ENCODE measurements around the gene RASAL3. TPM values are rescaled to one million over a fixed set of nuclear protein-coding genes. Genes with fewer than 3 reads are reported as not detected.
A peak's percentile ranks its signal among the peaks of the same experiment; 100 is the strongest.

RASAL3 gene
- total RNA-seq, 2 experiments from 2014 or later: 104 to 107 TPM

DNA sequence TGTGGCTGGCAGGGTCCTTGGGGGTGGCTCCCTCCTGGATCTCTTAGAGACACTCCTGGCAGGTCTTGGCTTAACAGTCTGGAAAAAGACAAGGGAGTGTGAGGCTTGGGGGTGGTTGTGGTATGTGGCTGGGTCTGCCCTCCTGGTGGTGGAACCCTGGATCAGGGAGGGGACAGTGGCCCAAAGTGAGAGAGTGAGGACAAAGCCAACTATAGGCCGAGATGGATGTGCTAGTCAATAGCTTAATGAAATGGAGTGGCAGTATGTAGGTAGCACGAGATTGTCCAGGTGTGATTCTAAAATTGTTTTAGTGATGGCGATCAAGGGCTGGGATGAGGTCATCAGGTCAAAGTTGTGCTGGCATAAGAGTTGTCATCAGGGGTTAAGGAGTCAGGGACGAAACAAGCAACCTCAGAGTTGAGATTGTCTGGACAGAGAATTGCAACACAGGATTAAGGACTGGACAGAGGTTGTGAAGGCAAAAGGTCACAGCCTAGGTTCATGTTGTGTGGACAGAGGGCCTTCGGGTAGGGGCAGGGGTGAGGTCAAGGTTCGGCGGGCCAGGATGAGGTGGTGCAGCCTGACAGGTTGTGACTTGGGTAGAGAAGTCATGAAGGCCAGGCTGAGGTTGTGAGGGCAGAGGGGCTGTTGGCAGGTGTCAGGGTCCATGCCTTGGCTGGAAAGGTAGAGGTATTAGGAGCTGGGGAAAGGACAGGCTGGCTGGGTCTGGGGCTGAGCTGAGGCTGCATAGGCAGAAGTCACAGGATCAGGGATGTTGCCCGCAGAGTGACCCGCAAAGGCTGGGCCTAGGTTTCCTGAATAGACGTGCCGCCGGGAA lies 4.5 kb upstream of the RASAL3 start:
- Mint-ChIP-seq H3K27ac (peak overlapping the region; percentile 31), H3K27me3 (ENCODE audit: low read depth) (peaks cover 10% of the 10 kb centered on the region), H3K9me3 (ENCODE audit: insufficient read depth) (no peaks in the 10 kb centered on the region), H3K36me3 (ENCODE audit: low read depth) (peaks cover 5% of the 10 kb centered on the region), H3K4me3 (peak overlapping the region; percentile 64), H3K4me1 (ENCODE audit: low read depth) (peaks cover 55% of the 10 kb centered on the region)
- no peak for ATAC-seq
- ChIA-PET CTCF (interaction anchor here (1.5 to 2.3 kb wide), 3 partner anchors 50 to 87 kb away, joined by 5 to 31 read pairs (median 9); partner anchors contain the start of gene AKAP8L), POLR2A (no interaction called here)
- no peak for DNase-seq

DNA sequence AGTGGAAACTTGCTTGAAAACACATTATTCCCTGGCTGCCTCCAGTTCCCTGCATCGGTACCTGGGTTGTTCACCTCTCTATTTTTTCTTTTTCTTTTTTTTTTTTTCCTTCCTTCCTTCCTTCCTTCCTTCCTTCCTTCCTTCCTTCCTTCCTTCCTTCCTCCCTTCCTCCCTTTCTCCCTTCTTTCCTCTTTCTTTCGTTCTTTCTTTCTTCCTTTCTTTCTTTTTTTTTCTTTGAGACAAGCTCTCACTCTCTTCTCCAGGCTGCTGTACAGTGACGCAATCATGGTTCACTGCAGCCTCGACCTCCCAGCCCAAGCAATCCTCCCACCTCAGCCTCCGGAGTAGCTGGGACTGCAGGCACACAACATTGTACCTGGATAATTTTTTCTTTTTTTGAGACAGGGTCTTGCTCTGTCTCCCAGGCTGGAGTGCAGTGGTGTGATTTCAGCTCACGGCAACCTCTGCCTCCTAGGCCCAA lies 3.4 kb upstream of the RASAL3 start:
- no peaks in the 10 kb centered on the region for H3K9me3 Mint-ChIP-seq (ENCODE audit: insufficient read depth)
- ChIA-PET CTCF (interaction anchor here (0.6 to 3.3 kb wide), 8 partner anchors 11 to 87 kb away, joined by 3 to 39 read pairs (median 6); partner anchors contain the start of genes AKAP8L and PGLYRP2), POLR2A (interaction anchor here (0.6 to 1.6 kb wide), 5 partner anchors 9 to 49 kb away, joined by 3 to 8 read pairs (median 3); partner anchors contain the start of gene AKAP8L)
- DNase-seq (no peak), ATAC-seq (no peak)
- peaks cover 10% of the 10 kb centered on the region for H3K27me3 Mint-ChIP-seq (ENCODE audit: low read depth)
- peaks cover 14% of the 10 kb centered on the region for H3K36me3 Mint-ChIP-seq (ENCODE audit: low read depth)
- H3K4me1 Mint-ChIP-seq (ENCODE audit: low read depth): peaks cover 56% of the 10 kb centered on the region
- peak overlapping the region; percentile 4 for H3K4me3 Mint-ChIP-seq
- H3K27ac Mint-ChIP-seq: peak overlapping the region; percentile 85

DNA sequence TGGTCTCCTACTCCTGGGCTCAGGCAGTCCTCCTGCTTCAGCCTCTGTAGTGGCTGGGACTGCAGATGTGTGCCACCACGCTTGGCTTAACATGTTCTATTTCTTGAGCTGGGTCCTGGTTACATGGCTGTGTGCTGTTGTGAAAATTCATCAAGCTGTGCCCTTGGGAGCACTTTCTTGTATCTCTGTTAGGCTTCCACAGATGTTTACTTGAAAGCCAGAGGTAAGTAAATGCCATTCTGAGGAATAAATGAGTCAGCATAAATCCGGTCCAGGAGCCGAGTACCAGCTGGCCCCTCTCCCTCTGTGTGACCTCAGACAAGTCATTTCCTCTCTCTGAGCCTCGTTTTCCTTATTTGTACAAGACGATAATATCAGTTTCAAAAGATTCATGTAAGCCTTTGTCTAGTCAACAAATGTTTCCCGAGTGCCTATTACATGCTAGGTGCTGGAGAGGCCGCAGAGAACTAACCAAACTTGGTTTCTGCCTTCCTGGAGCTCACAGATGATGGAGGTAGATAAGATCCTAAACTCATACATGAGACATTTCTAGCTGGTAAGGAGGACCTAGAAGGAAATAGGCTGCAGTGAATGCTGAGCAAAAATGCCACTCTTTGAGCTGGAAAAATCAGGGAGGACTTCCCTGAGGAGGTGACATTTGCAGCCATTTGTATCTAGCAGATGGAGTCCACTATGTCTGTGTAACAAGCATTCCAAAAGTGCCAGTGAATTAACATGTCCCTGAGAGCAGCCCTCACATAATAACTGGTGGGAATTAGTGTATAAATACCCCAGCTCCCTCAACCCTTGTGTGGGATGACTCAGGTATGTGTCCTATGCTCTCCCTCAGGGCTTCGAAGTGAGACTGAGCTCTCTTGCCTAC lies 2.7 kb upstream of the RASAL3 start:
- Mint-ChIP-seq H3K4me1 (ENCODE audit: low read depth) (peaks cover 62% of the 10 kb centered on the region), H3K27me3 (ENCODE audit: low read depth) (peaks cover 10% of the 10 kb centered on the region), H3K36me3 (ENCODE audit: low read depth) (peaks cover 19% of the 10 kb centered on the region), H3K9me3 (ENCODE audit: insufficient read depth) (no peaks in the 10 kb centered on the region), H3K27ac (peak overlapping the region; percentile 85), H3K4me3 (peak overlapping the region; percentile 48)
- peak; percentile 79 for DNase-seq
- ATAC-seq: peak; percentile 45
- POLR2A ChIA-PET: interaction anchor here (0.6 to 1.6 kb wide), 7 partner anchors 8 to 48 kb away, joined by 3 to 8 read pairs (median 3); partner anchors contain the start of gene AKAP8L
- CTCF ChIA-PET: interaction anchor here (0.6 to 3.3 kb wide), 9 partner anchors 11 to 88 kb away, joined by 3 to 39 read pairs (median 4); partner anchors contain the start of genes AKAP8L and PGLYRP2

DNA sequence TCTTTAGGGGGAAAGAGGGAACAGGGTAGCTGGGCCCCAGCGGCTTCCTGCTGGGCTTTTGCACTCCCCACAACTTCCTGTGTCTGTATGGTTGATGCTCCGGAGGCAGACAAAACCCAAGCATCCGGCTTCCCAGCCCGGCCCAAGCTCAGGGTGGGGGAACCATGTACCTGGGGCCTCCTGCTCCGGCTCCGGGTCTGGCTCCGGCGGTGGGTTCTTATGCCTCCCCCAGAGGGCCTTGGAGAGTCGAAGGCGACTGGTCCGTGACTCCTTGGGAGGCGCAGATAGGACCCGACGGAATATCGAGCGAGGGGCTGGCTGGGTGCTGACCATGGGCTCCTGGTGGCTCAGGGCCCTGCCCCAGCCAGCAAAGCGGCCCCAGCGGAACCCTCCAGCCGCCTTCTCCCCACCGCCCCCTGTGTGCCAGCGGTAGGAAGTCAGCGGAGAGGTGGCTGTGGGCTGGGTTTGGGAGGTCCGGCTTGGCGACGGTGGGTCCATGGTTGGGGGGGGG lies 428 bp downstream of the RASAL3 start:
- DNase-seq (peak; percentile 91), ATAC-seq (peak; percentile 78)
- Mint-ChIP-seq H3K4me3 (peak overlapping the region; percentile 90), H3K4me1 (ENCODE audit: low read depth) (peaks cover 70% of the 10 kb centered on the region), H3K27ac (peak overlapping the region; percentile 94), H3K36me3 (ENCODE audit: low read depth) (peaks cover 45% of the 10 kb centered on the region), H3K9me3 (ENCODE audit: insufficient read depth) (no peaks in the 10 kb centered on the region), H3K27me3 (ENCODE audit: low read depth) (peaks cover 1% of the 10 kb centered on the region)
- ChIA-PET POLR2A (interaction anchor here (0.9 to 2.9 kb wide), 15 partner anchors 9 to 147 kb away, joined by 3 to 39 read pairs (median 4); partner anchors contain the start of genes AKAP8, AKAP8L and WIZ), CTCF (interaction anchor here (0.8 to 2.5 kb wide), 14 partner anchors 9 to 91 kb away, joined by 3 to 36 read pairs (median 4); partner anchors contain the start of genes AKAP8 and AKAP8L)

DNA sequence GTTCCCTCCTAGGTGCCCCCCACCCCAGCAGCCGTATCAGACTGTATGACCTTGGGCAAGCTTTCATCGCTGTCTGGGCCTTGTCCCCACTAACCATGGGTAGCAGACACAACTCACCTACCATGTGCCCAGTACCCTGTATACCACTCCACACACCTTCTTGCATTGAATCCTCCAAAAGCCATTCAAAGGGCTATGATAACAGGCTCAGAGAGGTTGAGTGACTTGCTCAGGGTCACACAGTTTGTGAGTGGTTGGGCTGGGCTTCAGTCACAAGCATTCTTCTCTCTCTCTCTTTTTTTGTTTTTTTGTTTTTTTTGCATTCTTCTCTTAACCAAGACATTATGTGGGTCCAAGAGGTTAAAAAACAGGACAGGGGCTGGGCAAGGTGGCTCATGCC lies 2.6 kb downstream of the RASAL3 start:
- ChIA-PET CTCF (interaction anchor here (0.7 to 2.5 kb wide), 3 partner anchors 42 to 94 kb away, joined by 3 to 36 read pairs (median 5); partner anchors contain the start of gene AKAP8L), POLR2A (interaction anchor here (0.6 to 2.9 kb wide), 2 partner anchors 11 to 53 kb away, joined by 3 to 22 read pairs; partner anchors contain the start of gene WIZ)
- DNase-seq: no peak
- ATAC-seq: no peak
- peak overlapping the region; percentile 67 for H3K27ac Mint-ChIP-seq
- no peaks in the 10 kb centered on the region for H3K9me3 Mint-ChIP-seq (ENCODE audit: insufficient read depth)
- H3K36me3 Mint-ChIP-seq (ENCODE audit: low read depth): peaks cover 55% of the 10 kb centered on the region
- H3K4me1 Mint-ChIP-seq (ENCODE audit: low read depth): peaks cover 48% of the 10 kb centered on the region
- H3K4me3 Mint-ChIP-seq: peak overlapping the region; percentile 90
- H3K27me3 Mint-ChIP-seq (ENCODE audit: low read depth): no peaks in the 10 kb centered on the region

DNA sequence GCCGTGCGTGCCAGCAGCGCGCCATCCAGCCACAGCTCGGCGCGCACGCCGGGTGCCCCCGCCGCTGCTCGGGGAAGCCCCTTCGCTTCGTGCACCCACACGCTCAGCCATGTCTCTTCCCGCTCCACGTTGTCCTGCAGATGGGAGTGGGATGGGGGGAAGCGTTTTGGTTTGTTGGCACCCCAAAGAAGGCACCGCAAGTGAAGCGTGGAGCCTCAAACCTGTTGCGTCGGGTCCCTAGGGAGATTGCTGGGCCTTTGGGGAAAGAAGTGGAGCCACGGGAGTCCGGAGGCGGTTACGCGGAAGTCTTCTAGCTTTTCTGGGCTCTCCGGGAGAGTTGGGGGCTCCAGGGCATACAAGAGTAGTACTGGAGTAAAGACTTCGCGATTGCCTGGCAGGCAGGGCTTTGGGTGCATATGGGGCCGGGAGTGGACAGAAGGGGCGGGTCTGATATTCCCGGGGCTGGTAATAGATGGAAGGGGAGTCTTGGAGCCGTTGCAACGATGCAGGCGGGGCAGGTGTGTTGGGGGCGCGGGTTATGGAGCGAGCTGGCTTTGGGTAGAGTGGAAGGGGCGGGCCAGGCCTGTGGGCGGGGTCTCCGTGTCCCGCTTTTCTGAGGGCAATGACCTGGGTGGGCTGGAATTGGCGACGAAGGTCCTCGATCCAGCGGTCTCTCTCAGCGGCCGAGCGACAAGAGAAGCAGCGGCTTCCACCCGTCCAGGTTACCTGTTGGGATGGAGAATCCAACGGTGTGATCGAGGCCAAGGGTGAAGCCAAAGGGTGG lies 6.5 kb downstream of the RASAL3 start:
- no peak for DNase-seq
- no peaks in the 10 kb centered on the region for H3K9me3 Mint-ChIP-seq (ENCODE audit: insufficient read depth)

DNA sequence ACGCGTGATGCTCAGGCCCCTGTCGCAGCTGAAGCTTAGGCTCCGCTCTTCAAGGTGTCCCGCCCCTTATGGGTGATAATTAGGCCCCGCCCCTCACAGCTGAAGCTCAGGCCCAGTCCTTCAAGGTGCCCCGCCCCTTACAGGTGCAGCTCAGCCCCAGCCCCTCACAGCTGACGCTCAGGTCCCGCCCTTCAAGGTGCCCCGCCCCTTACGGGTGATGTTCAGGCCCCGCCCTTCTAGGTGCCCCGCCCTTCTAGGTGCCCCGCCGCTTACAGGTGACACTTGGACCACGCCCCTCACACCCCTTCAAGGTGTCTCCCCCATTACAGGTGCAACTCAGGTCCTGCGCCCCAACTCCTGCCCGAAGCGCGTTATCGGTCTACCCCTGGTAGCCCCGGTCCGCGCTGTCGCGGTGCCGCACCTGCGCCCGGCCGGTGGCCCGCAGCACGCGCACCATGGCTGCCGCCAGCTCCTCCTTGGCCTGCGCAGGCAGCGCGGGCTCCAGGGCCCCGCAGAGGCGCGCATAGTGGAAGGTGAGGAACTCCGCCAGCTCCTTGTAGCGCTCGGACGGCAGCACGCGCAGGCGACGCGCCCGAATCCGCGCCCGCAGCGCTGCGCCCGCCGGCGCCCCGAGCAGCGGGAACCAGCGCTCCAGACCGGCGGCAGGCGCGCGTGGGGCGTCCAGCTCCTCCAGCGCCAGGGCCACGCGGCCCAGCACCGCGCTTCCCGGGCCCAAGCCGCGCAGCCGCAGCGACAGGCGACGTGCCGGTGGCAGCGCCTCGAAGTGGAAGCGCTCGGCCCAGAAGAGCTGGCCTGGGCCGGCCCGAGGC lies 7.3 kb downstream of the RASAL3 start:
- peak; percentile 21 for ATAC-seq
- Mint-ChIP-seq H3K27ac (no peak overlapping the region), H3K36me3 (ENCODE audit: low read depth) (peaks cover 78% of the 10 kb centered on the region), H3K4me3 (no peak overlapping the region), H3K27me3 (ENCODE audit: low read depth) (no peaks in the 10 kb centered on the region), H3K9me3 (ENCODE audit: insufficient read depth) (no peaks in the 10 kb centered on the region), H3K4me1 (ENCODE audit: low read depth) (peaks cover 34% of the 10 kb centered on the region)
- DNase-seq: no peak
- CTCF ChIA-PET: no interaction called here
- POLR2A ChIA-PET: interaction anchor here (0.7 to 1.7 kb wide), 4 partner anchors 21 to 77 kb away, joined by 3 to 7 read pairs (median 3); partner anchors contain the start of gene AKAP8

More for the DNA sequence above, 6.5 kb downstream of the RASAL3 start:
- H3K4me3 Mint-ChIP-seq: no peak overlapping the region
- H3K4me1 Mint-ChIP-seq (ENCODE audit: low read depth): peaks cover 39% of the 10 kb centered on the region
- no peak overlapping the region for H3K27ac Mint-ChIP-seq
- ChIA-PET POLR2A (interaction anchor here (1.1 to 1.6 kb wide), 2 partner anchors 8 to 10 kb away, joined by 3 read pairs; partner anchors contain the start of gene WIZ), CTCF (no interaction called here)
- no peak for ATAC-seq
- no peaks in the 10 kb centered on the region for H3K27me3 Mint-ChIP-seq (ENCODE audit: low read depth)
- peaks cover 78% of the 10 kb centered on the region for H3K36me3 Mint-ChIP-seq (ENCODE audit: low read depth)

DNA sequence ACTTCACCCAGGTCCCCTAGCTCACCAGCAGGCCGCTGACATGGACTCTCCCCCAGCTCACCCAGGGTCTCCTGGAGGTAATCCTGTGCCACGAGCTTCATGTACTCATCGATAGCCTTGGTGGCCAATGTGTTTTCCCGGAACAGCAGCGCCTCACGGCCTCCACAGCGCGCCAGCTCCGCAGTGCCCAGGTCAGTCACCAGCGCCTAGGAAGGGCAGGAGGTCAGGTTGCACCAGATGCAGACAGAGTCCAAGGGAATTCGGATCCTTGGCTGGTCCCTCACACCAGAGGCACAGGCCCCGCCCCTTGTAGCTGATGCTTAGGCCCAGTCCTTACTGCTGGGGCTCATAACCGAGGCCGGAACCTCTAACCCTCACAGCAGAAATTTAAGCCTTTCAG lies 7.9 kb downstream of the RASAL3 start:
- peaks cover 79% of the 10 kb centered on the region for H3K36me3 Mint-ChIP-seq (ENCODE audit: low read depth)
- no peaks in the 10 kb centered on the region for H3K27me3 Mint-ChIP-seq (ENCODE audit: low read depth)
- no peaks in the 10 kb centered on the region for H3K9me3 Mint-ChIP-seq (ENCODE audit: insufficient read depth)
- DNase-seq (no peak), ATAC-seq (no peak)
- H3K4me3 Mint-ChIP-seq: no peak overlapping the region
- ChIA-PET CTCF (no interaction called here), POLR2A (interaction anchor here (0.7 to 1.7 kb wide), 4 partner anchors 20 to 77 kb away, joined by 3 to 7 read pairs (median 3); partner anchors contain the start of gene AKAP8)
- H3K27ac Mint-ChIP-seq: no peak overlapping the region
- H3K4me1 Mint-ChIP-seq (ENCODE audit: low read depth): peaks cover 33% of the 10 kb centered on the region

DNA sequence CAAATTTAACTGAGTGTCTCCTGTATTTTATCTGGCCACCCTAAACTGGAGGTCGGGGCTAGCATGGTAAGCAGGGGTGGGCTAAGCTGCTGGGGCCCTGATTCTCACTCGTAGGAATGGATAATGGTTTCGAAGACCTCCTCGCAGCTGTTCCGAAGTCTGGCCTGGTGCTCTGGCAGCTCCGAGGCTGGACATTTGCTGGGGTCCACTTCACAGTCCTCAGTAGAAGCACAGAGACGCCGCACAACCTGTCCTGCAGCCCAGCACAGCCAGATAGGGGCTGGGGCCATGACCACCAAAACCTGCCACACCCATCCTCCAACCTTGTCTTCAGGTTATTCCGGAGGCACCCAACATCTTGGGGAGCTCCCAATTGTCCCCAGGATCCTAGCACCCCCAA lies 8.3 kb downstream of the RASAL3 start:
- no peaks in the 10 kb centered on the region for H3K27me3 Mint-ChIP-seq (ENCODE audit: low read depth)
- no peaks in the 10 kb centered on the region for H3K9me3 Mint-ChIP-seq (ENCODE audit: insufficient read depth)
- ChIA-PET POLR2A (interaction anchor here (0.7 to 2.8 kb wide), 4 partner anchors 8 to 36 kb away, joined by 3 to 25 read pairs (median 5); partner anchors contain the start of gene RASAL3), CTCF (no interaction called here)
- ATAC-seq: no peak
- H3K36me3 Mint-ChIP-seq (ENCODE audit: low read depth): peaks cover 80% of the 10 kb centered on the region
- peaks cover 35% of the 10 kb centered on the region for H3K4me1 Mint-ChIP-seq (ENCODE audit: low read depth)
- no peak overlapping the region for H3K27ac Mint-ChIP-seq
- DNase-seq: no peak
- no peak overlapping the region for H3K4me3 Mint-ChIP-seq
